H1 (cell line): ENCODE results near the gene MRPL11. TPM values are rescaled to one million over a fixed set of nuclear protein-coding genes. Genes with fewer than 3 reads are reported as not detected.

Source experiments
- CTCF ChIA-PET: fragments of 300-600 bp; sonication (Branson Sonifier 250); formaldehyde crosslinking; loops from one replicate; lab custom pipeline; 2021; ENCODE audit not compliant: partially characterized antibody; lab: Charles Lee
- POLR2A ChIA-PET: fragments of 300-600 bp; sonication (Branson Sonifier 250); formaldehyde crosslinking; loops from one replicate; lab custom pipeline; 2021; ENCODE audit warnings: inconsistent platforms; ENCODE audit not compliant: partially characterized antibody; lab: Charles Lee
- DNase-seq, 2 experiments: peaks; one replicate each; pipeline versions ENCODE4 v3.0.0 to v3.0.0-alpha.2; 2010 to 2022; ENCODE audit warnings: low spot score in 2 of 2, low read depth in 1 of 2, mixed read lengths in 1 of 2
- FAIRE-seq: peaks from 2 replicates; lab custom pipeline; 2011; peaks lifted over from hg19 to GRCh38; lab: Jason Lieb, UNC
- H2AFZ ChIP-seq: 2 replicates; pipeline ENCODE4 v1.8.1; 2012; ENCODE audit warnings: low read length, inconsistent platforms
- H2AK5ac ChIP-seq: 2 replicates; pipeline ENCODE4 v1.6.1; 2013; ENCODE audit warnings: low read depth, low read length
- H2BK120ac ChIP-seq: replicated peaks from 2 replicates; pipeline ENCODE3; 2013; ENCODE audit warnings: low read depth, low read length, inconsistent platforms
- H2BK12ac ChIP-seq: 2 replicates; pipeline ENCODE4 v1.6.1; 2013; ENCODE audit warnings: low read depth, low read length
- H2BK15ac ChIP-seq: 2 replicates; pipeline ENCODE4 v1.6.1; 2013; ENCODE audit warnings: low read length
- H2BK20ac ChIP-seq: 2 replicates; pipeline ENCODE4 v1.6.1; 2013; ENCODE audit warnings: low read length
- H2BK5ac ChIP-seq: 2 replicates; pipeline ENCODE4 v1.6.1; 2013; ENCODE audit warnings: low read depth, low read length
- H3K14ac ChIP-seq: 2 replicates; pipeline ENCODE4 v1.6.1; 2013; ENCODE audit warnings: inconsistent platforms; ENCODE audit not compliant: insufficient read length
- H3K18ac ChIP-seq: 2 replicates; pipeline ENCODE4 v1.6.1; 2013; ENCODE audit warnings: low read length; ENCODE audit errors: extremely low read depth
- H3K23ac ChIP-seq: 2 replicates; pipeline ENCODE4 v1.6.1; 2013; ENCODE audit warnings: inconsistent platforms; ENCODE audit not compliant: insufficient read length
- H3K23me2 ChIP-seq: 2 replicates; pipeline ENCODE4 v1.6.1; 2013; ENCODE audit warnings: low read depth, low read length
- H3K27ac ChIP-seq: 2 replicates; pipeline ENCODE4 v1.6.1; 2011; ENCODE audit warnings: low read depth, low read length, inconsistent platforms
- H3K27me3 ChIP-seq, 4 experiments: replicated peaks in 1 of 4; 1 replicate in 1 of 4; 2 replicates in 3 of 4; pipeline versions ENCODE4 v1.6.1 to v1.8.1; 2011 to 2013; ENCODE audit warnings: low read length in 3 of 4, mild to moderate bottlenecking in 3 of 4, inconsistent platforms in 2 of 4, mixed read lengths in 2 of 4, moderate library complexity in 1 of 4; ENCODE audit not compliant: control insufficient read depth in 3 of 4, insufficient read depth in 3 of 4; ENCODE audit errors: extremely low read depth in 1 of 4
- H3K36me3 ChIP-seq, 4 experiments: 2 replicates each; pipeline versions ENCODE4 v1.6.1 to v1.8.1; 2011 to 2013; ENCODE audit warnings: mild to moderate bottlenecking in 4 of 4, low read length in 3 of 4, moderate library complexity in 2 of 4, control low read depth in 1 of 4, inconsistent platforms in 1 of 4; ENCODE audit not compliant: insufficient read depth in 4 of 4, control insufficient read depth in 2 of 4
- H3K4ac ChIP-seq: replicated peaks from 2 replicates; pipeline ENCODE3; 2013; ENCODE audit warnings: low read length, low read depth, mixed read lengths, inconsistent platforms; ENCODE audit not compliant: insufficient read length
- H3K4me1 ChIP-seq, 4 experiments: replicated peaks in 1 of 4; 1 replicate in 1 of 4; 2 replicates in 3 of 4; pipeline versions ENCODE4 v1.6.1 to v1.8.1; 2011 to 2013; ENCODE audit warnings: low read length in 3 of 4, inconsistent platforms in 2 of 4, mixed read lengths in 1 of 4; ENCODE audit not compliant: insufficient read depth in 4 of 4, control insufficient read depth in 3 of 4
- H3K4me2 ChIP-seq, 2 experiments: 2 replicates each; pipeline versions ENCODE4 v1.6.1 to v1.8.1; 2011 to 2013; ENCODE audit warnings: low read depth in 2 of 2, low read length in 2 of 2, control low read depth in 1 of 2, inconsistent platforms in 1 of 2, mild to moderate bottlenecking in 1 of 2; ENCODE audit not compliant: insufficient read depth in 1 of 2
- H3K4me3 ChIP-seq, 4 experiments: fragments of 200-600, 300-600 bp in 1 of 4; sonication (generic), shearing (Covaris generic), sonication (Bioruptor Twin) in 1 of 4; 2 replicates each; pipeline versions ENCODE4 v1.5.1 to v1.8.1; 2011 to 2016; ENCODE audit warnings: low read length in 4 of 4, low read depth in 3 of 4, control low read depth in 2 of 4, inconsistent platforms in 2 of 4, mild to moderate bottlenecking in 2 of 4, mixed read lengths in 1 of 4, moderate library complexity in 1 of 4; ENCODE audit not compliant: insufficient read depth in 2 of 4; ENCODE audit errors: extremely low read depth in 1 of 4
- H3K56ac ChIP-seq: replicated peaks from 2 replicates; pipeline ENCODE3; 2013; ENCODE audit warnings: low read depth, mild to moderate bottlenecking, mixed read lengths, low read length, inconsistent platforms; ENCODE audit not compliant: insufficient read length
- H3K79me1 ChIP-seq: 2 replicates; pipeline ENCODE4 v1.6.1; 2013; ENCODE audit warnings: low read depth, low read length, control low read depth
- H3K79me2 ChIP-seq, 2 experiments: 2 replicates each; pipeline versions ENCODE4 v1.6.1 to v1.8.1; 2012 to 2013; ENCODE audit warnings: low read length in 2 of 2, mild to moderate bottlenecking in 2 of 2, inconsistent platforms in 1 of 2; ENCODE audit not compliant: insufficient read depth in 2 of 2, control insufficient read depth in 1 of 2
- H3K9ac ChIP-seq, 4 experiments: replicated peaks in 1 of 4; 1 replicate in 1 of 4; 2 replicates in 3 of 4; pipeline versions ENCODE4 v1.6.1 to v1.8.1; 2011 to 2013; ENCODE audit warnings: low read depth in 3 of 4, low read length in 3 of 4, control low read depth in 2 of 4, mild to moderate bottlenecking in 2 of 4, moderate library complexity in 2 of 4, inconsistent platforms in 1 of 4; ENCODE audit errors: extremely low read depth in 1 of 4
- H3K9me3 ChIP-seq, 2 experiments: 2 replicates each; pipeline versions ENCODE4 v1.6.1 to v1.8.1; 2012 to 2013; ENCODE audit warnings: mild to moderate bottlenecking in 2 of 2, moderate library complexity in 2 of 2, control low read depth in 1 of 2, inconsistent platforms in 1 of 2, low read depth in 1 of 2, low read length in 1 of 2, mixed read lengths in 1 of 2; ENCODE audit not compliant: insufficient read depth in 2 of 2
- H4K20me1 ChIP-seq, 2 experiments: replicated peaks in 1 of 2; 2 replicates each; pipeline versions ENCODE3 to v1.8.1; 2011 to 2013; ENCODE audit warnings: inconsistent platforms in 2 of 2, low read length in 2 of 2, mild to moderate bottlenecking in 1 of 2; ENCODE audit not compliant: insufficient read depth in 2 of 2, control insufficient read depth in 1 of 2
- H4K5ac ChIP-seq: 2 replicates; pipeline ENCODE4 v1.6.1; 2013; ENCODE audit warnings: low read length, low read depth, mixed read lengths, inconsistent platforms; ENCODE audit not compliant: insufficient read length
- H4K8ac ChIP-seq: 2 replicates; pipeline ENCODE4 v1.8.0; 2013; ENCODE audit warnings: mild to moderate bottlenecking, moderate library complexity, low read length, inconsistent platforms; ENCODE audit not compliant: insufficient read depth; ENCODE audit errors: extremely low read depth
- H4K91ac ChIP-seq: replicated peaks from 2 replicates; pipeline ENCODE3; 2013; ENCODE audit warnings: low read length, mixed read lengths, inconsistent platforms; ENCODE audit not compliant: insufficient read length
- CBX8 ChIP-seq: fragments of 300-800, 300-1000 bp; sonication (generic); IDR thresholded peaks from 2 replicates; pipeline ENCODE4 v1.7.1; 2016; ENCODE audit warnings: low read depth, low read length, borderline replicate concordance
- CREB1 ChIP-seq: IDR thresholded peaks from 2 replicates; pipeline ENCODE4 v1.6.1; 2012; ENCODE audit warnings: inconsistent platforms
- EZH2 ChIP-seq: fragments of 200-600 bp; sonication (generic); IDR thresholded peaks from 2 replicates; pipeline ENCODE4 v1.7.1; 2012; ENCODE audit warnings: low read depth, mild to moderate bottlenecking, moderate library complexity, low read length, inconsistent platforms; ENCODE audit not compliant: severe bottlenecking
- HDAC2 ChIP-seq, 2 experiments: fragments of 300-600 bp in 1 of 2; sonication (generic) in 1 of 2; IDR thresholded peaks; 2 replicates each; pipeline ENCODE4 v1.6.1; 2011 to 2012; ENCODE audit warnings: low read depth in 2 of 2, low read length in 2 of 2, mild to moderate bottlenecking in 2 of 2, moderate library complexity in 2 of 2, borderline replicate concordance in 1 of 2, inconsistent platforms in 1 of 2
- JUN ChIP-seq: IDR thresholded peaks from 2 replicates; pipeline ENCODE4 v1.6.1; 2011; ENCODE audit warnings: low read depth, mild to moderate bottlenecking, improper control_type of control experiment, low read length
- RBBP5 ChIP-seq: IDR thresholded peaks from 2 replicates; pipeline ENCODE4 v1.7.1; 2012; ENCODE audit warnings: low read depth, mild to moderate bottlenecking, inconsistent platforms, low read length, moderate library complexity, borderline replicate concordance
- WGBS, 2 experiments: shearing (Covaris generic) in 1 of 2; methylation state at CpG; one replicate each; pipeline versions ENCODE4 v1.1.6 to v1.1.7; 2013 to 2015; ENCODE audit warnings: low lambda C conversion rate in 2 of 2, mixed read lengths in 2 of 2, inconsistent platforms in 1 of 2, low coverage in 1 of 2, missing lambda C conversion rate in 1 of 2; ENCODE audit not compliant: insufficient replicate concordance in 2 of 2, insufficient coverage in 1 of 2, insufficient read length in 1 of 2; ENCODE audit errors: extremely low coverage in 1 of 2, missing lambda C conversion rate in 1 of 2; 5-methylcytosine and 5-hydroxymethylcytosine counted together
- polyA plus RNA-seq, 7 experiments: library from polyadenylated mRNA; depleted of rRNA in 3 of 7; stranded (reverse) in 5 of 7; unstranded in 2 of 7; fragments of >200 nt in 5 of 7; fragments of 200-250 nt in 2 of 7; gene quantifications; 1 replicate in 5 of 7; 2 replicates in 1 of 7; 4 replicates in 1 of 7; pipeline versions ENCODE4 v1.2.1 to v1.2.3, GENCODE V29; 2011 to 2013; ENCODE audit warnings: missing spikeins in 2 of 7, mixed read lengths in 2 of 7
- total RNA-seq: library from RNA; stranded (reverse); fragmentation: NEBNext Ultra II Directional; extraction: Animal tissue kit (Norgen Biotek cat#: 25700); gene quantifications from 2 replicates; pipeline ENCODE4 v1.2.1, GENCODE V29; 2021
- TF ChIP-seq, protein P1 (sequence below): IDR thresholded peaks from 2 replicates; pipeline ENCODE4 v1.6.1; 2011; ENCODE audit warnings: low read length, improper control_type of control experiment
- TF ChIP-seq, protein P2 (sequence below): IDR thresholded peaks from 2 replicates; pipeline ENCODE4 v1.6.1; 2012; ENCODE audit warnings: low read length, inconsistent platforms

The MRPL11 gene
- total and polyA plus RNA-seq, 2 of the 8 experiments (the other 6 are each of a cell fraction or from before 2014, with no cell fraction given): 105 to 141 TPM

DNA sequence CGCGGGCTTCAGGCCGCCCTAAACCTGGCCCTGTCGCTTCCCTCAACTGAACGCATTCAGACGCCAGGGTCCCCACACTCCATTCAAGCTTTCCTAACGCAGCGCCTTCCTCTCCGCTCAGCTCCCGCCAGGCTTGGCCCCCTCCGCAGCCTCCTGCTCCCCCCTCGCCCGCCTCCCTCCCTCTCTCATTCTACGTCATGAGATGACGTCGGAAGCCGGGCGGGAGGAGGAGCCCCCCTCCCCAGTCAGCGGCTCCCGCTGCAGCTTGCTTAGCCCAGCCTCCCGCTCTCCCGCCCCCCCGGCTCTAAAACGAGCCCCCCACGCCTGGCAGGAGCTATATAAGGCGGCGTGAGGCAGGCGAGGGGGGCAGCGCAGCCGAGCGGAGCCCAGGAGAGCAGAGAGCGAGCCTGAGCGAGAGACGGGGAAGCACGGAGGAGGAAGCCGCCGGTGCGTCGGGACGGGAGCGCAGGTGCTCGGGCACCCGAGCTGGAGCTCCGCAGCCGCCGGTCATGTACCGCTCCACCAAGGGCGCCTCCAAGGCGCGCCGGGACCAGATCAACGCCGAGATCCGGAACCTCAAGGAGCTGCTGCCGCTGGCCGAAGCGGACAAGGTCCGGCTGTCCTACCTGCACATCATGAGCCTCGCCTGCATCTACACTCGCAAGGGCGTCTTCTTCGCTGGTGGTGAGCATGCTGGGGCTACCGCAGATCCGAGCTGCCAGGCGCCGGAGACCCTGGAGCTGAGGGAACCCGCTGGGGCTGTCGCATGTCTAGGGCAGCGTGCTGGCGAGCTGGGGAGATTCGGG is 17.8 kb downstream of the MRPL11 start, which contains the start of gene NPAS4:
Gene NPAS4, plus strand, starts transcription at position 365 of the 806 bp plus-strand sequence. Its CDS starts 145 bp downstream, at position 510.
- peak in 1 of 2 experiments; percentile 75 for DNase-seq
- Histone ChIP-seq H4K8ac (no peak within 1 kb of the TSS; the same call in 1 of the 2 replicates), H2BK15ac (no peak within 1 kb of the TSS), H3K79me1 (no peaks in the 10 kb centered on the region), H3K27me3 (peaks cover 13 to 28% (median 26%) of the 10 kb centered on the region in 4 experiments), H3K9me3 (no peaks in the 10 kb centered on the region), H3K4me2 (peak within 1 kb of the TSS; percentile 88), H3K23me2 (peaks cover 13% of the 10 kb centered on the region), H3K18ac (no peak within 1 kb of the TSS), H4K91ac (no peak within 1 kb of the TSS), H3K79me2 (no peaks in the 10 kb centered on the region), H2BK20ac (no peak within 1 kb of the TSS), H3K9ac (no peak within 1 kb of the TSS; a peak in 1 of 7 replicates), H2AK5ac (no peak within 1 kb of the TSS), H3K4me1 (peaks cover 3 to 20% (median 8%) of the 10 kb centered on the region in 4 experiments), H3K56ac (no peak within 1 kb of the TSS), H3K27ac (no peak within 1 kb of the TSS), H4K20me1 (peaks cover 16 to 27% of the 10 kb centered on the region in 2 experiments), H2BK5ac (no peak within 1 kb of the TSS), H3K14ac (no peak within 1 kb of the TSS), H3K4me3 (peak within 1 kb of the TSS; percentile 17 to 61 (median 54)), H2BK12ac (no peak within 1 kb of the TSS), H4K5ac (no peak within 1 kb of the TSS), H3K23ac (no peak within 1 kb of the TSS), H2AFZ (no peak within 1 kb of the TSS), H2BK120ac (no peak within 1 kb of the TSS), H3K36me3 (no peaks in the 10 kb centered on the region; a peak in 1 of 8 replicates), H3K4ac (no peak within 1 kb of the TSS)
- 7% methylated on average over 48 of the region's 71 CpGs; no CpG with 5 or more reads in 1 of the 2 experiments for WGBS, 2 experiments
- FAIRE-seq: no peak
- ChIA-PET CTCF (interaction anchor here (0.6 to 13.2 kb wide), 25 partner anchors 11 to 434 kb away, joined by 3 to 259 read pairs (median 4); partner anchors contain the start of genes BRMS1, CTSF, DPP3 and MRPL11), POLR2A (interaction anchor here (0.8 to 7.3 kb wide), 12 partner anchors 10 to 259 kb away, joined by 3 to 78 read pairs (median 4); partner anchors contain the start of genes ACTN3, DPP3, MRPL11 and PELI3)
- TF ChIP-seq CBX8: no peak
- no peak for TF ChIP-seq JUN
- no peak for TF ChIP-seq HDAC2 (IDR thresholded peaks at IDR 0.05; ENCODE audit: borderline replicate concordance in 1 of 2, low read depth in 2 of 2, low read length in 2 of 2)
- peak; percentile 94 for TF ChIP-seq CREB1
- TF ChIP-seq, protein P1, sequence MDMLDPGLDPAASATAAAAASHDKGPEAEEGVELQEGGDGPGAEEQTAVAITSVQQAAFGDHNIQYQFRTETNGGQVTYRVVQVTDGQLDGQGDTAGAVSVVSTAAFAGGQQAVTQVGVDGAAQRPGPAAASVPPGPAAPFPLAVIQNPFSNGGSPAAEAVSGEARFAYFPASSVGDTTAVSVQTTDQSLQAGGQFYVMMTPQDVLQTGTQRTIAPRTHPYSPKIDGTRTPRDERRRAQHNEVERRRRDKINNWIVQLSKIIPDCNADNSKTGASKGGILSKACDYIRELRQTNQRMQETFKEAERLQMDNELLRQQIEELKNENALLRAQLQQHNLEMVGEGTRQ: no peak
- TF ChIP-seq RBBP5: no peak; the same call in 1 of the 2 replicates
- TF ChIP-seq, protein P2, sequence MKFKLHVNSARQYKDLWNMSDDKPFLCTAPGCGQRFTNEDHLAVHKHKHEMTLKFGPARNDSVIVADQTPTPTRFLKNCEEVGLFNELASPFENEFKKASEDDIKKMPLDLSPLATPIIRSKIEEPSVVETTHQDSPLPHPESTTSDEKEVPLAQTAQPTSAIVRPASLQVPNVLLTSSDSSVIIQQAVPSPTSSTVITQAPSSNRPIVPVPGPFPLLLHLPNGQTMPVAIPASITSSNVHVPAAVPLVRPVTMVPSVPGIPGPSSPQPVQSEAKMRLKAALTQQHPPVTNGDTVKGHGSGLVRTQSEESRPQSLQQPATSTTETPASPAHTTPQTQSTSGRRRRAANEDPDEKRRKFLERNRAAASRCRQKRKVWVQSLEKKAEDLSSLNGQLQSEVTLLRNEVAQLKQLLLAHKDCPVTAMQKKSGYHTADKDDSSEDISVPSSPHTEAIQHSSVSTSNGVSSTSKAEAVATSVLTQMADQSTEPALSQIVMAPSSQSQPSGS: no peak
- TF ChIP-seq EZH2: peak; percentile 51
